GF-D8 (cell line): ENCODE data around the gene ABI2.
A peak's percentile ranks its signal among the peaks of the same experiment; 100 is the strongest.

Source experiments
- DNase-seq: peaks from one replicate; lab custom pipeline; 2025; lab: John Stamatoyannopoulos, UW

Gene ABI2

GRCh38 chr2:203484266-203485112 lies 156.3 kb downstream of the ABI2 start:
- DNase-seq: peak; percentile 10

GRCh38 chr2:203489531-203489930 lies 161.3 kb downstream of the ABI2 start:
- DNase-seq: no peak

- no peak for DNase-seq
Observed at GRCh38 chr2:203490391-203490790, 162.2 kb downstream of the ABI2 start.

- DNase-seq: no peak
Observed at GRCh38 chr2:203492965-203493364, 164.8 kb downstream of the ABI2 start.
